ENCODE data around the gene PVRIG. TPM values are rescaled to one million over a fixed set of nuclear protein-coding genes. Genes with fewer than 3 reads are reported as not detected.
"Not testable (repeated sequence)": the region's sequence is repeated elsewhere in the genome, so short reads cannot be mapped to it uniquely, and the experiment has no call there.

PVRIG gene
- total RNA-seq, 1 donor from 2014 or later: 1.2 TPM

DNA sequence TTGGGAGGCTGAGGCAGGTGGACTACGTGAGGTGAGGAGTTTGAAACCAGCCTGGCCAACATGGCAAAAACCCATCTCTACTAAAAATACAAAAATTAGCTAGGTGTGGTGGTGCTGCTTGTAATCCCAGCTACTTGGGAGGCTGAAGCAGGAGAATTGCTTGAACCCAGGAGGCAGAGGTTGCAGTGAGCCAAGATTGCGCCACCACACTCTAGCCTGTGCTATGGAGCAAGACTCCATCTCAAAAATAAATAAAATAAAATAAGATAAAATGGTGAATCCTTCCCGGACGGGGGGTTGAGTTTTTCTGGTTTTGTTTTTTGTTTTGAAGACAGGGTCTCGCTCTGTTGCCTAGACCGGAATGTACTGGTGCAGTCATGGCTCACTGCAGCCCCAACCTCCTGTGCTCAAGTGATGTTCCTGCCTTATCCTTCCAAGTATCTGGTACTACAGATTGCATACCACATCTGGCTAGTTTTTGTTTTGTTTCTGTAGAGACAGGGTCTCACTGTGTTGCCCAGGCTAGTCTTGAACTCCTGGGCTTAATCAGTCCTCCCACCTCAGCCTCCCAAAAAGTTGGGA, 27.4 kb upstream of the PVRIG start:
- intact Hi-C loops (cut with DNase I); ATAC-seq; DNase-seq (ENCODE audit: low spot score): not testable (repeated sequence)

DNA sequence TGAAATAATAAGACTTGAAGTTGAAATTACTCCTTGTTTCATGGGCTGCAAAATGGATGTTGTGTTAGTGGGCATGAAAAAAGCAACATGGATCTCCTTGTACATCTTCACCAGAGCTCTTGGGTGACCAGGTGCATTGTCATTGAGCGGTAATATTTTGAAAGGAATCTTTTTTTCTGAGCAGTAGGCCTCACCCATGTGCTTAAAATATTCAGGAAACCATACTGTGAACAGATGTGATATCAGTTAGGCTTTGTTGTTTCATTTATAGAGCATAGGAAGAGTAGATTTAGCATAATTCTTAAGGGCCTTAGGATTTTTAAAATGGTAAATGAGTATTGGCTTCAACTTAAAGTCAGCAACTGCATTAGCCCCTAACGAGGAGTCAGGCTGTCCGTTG, 26.8 kb upstream of the PVRIG start:
- no peak for ATAC-seq
- intact Hi-C loops (cut with DNase I): no loop called here
- DNase-seq (ENCODE audit: low spot score): no peak

DNA sequence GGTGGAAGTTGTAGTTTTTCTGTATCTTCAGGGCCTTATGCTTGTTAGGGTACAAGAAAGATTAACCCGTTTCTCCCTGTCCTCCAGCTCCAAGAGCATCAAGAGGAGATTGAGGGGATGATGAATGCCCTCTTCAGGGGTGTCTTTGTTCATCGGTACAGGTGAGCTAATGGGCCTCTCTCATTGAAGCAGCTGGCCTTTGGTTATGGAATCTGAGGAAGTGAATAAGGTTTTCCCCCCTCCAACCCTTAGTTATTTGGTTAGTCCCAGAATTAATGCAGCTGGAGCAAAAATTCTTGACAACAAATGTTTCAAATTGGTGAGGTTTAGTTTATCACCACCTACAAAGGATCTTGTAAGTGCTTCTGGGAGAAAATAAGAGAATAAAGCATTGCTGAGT, 24.5 kb upstream of the PVRIG start:
- intact Hi-C loops (cut with DNase I): no loop called here
- ATAC-seq: no peak
- DNase-seq (ENCODE audit: low spot score): no peak

DNA sequence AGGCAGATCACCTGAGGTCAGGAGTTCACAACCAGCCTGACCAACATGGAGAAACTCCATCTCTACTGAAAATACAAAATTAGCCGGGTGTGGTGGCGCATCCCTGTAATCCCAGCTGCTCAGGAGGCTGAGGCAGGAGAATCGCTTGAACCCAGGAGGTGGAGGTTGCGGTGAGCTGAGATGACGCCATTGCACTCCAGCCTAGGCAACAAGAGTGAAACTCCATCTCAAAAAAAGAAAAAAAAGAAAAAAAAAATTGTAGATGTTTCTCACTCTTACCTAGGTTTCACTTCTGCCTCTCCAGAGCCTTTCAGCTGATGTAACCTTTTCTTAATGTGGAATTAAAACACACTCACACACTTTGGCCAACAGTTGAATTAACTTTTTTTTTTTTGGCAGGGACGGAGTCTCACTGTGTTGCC, 23.8 kb upstream of the PVRIG start:
- ATAC-seq; intact Hi-C loops (cut with DNase I); DNase-seq (ENCODE audit: low spot score): not testable (repeated sequence)

DNA sequence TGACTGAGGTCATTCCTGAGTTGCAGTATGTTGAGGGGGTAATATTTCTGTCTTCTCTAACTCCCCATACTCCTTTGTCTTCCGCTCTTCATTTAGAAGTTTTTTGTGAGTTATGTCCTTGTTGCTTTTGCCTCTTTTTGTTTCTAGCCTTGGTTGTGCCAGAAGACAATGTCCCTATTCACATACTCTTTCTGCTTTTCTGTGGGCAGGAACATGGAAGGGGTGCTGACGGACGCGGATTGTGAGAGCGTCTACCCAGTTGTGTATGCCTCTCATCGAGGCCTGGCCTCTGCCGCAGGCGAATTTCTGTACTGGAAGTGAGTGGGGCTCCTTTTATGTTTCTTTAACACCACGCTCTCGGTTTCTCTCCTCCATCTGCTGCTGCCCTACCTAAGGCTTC, 21.5 kb upstream of the PVRIG start:
- DNase-seq (ENCODE audit: low spot score): no peak
- ATAC-seq: peak; percentile 16
- intact Hi-C loops (cut with DNase I): no loop called here

DNA sequence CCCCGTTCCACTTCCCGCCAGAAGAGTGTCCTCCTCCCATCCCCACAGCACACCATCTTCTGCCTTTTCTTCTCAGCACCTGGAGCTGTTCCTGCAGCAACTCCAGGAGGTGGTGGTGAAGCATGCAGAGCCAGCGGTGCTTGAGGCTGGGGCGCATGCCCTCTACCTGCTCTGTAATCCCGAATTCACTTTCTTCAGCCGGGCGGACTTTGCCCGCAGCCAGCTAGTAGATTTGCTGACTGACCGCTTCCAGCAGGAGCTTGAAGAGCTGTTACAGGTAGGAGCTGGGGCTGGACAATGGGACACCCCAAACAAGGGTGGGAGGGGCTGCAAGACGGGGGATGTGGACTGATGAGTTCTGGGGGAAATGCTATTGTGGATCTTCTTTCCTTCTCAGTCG, 19.1 kb upstream of the PVRIG start:
- intact Hi-C loops (cut with DNase I): loop anchor here (10.0 kb wide), 1 partner anchor 66 kb away; no protein-coding TSS in a partner anchor
- no peak for ATAC-seq

DNA sequence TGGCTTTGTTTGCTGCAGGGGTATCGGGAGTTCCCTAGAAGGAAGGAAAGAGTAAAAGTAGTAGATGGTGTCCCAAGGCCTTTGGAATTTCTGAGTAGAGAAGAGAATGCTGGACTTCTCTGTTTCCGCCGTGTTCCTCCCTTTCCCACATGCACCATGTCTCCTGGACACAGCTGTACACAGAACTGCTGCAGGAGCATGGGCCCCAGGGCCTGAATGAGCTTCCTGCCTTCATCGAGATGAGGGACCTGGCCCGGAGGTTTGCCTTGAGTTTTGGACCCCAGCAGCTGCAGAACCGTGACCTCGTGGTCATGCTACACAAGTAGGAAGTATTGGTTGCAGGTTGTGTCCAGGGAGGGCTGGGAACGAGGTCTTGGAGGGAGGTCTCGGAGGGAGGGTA, 15.3 kb upstream of the PVRIG start:
- no peak for DNase-seq (ENCODE audit: low spot score)
- no peak for ATAC-seq
- intact Hi-C loops (cut with DNase I): loop anchor here (10.0 kb wide), 1 partner anchor 70 kb away; no protein-coding TSS in a partner anchor

More for the DNA sequence above, 19.1 kb upstream of the PVRIG start:
- DNase-seq (ENCODE audit: low spot score): no peak

DNA sequence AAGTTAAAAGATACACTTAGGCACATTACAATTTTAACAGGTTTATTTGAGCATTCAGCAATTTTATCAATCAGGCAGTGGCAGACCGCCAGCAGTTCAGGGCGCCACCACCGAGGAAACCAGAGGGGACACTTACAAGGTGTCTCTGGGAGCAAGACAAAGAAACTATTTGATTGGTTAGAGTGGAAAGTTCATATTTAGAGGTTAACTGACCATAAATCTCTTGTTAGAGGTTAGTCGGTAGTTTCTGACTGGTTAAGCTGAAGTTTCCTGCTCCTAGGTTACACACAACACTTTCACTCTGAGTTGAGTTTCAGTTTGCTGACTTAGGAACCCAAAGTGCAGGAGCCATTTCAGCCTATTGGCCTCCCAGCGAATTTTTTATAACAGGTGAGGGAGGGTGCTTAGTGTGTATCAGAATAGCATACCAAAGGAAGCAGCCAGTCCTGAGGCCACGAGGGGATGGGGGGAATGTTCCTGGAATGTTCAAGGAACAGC, 10.8 kb upstream of the PVRIG start:
- intact Hi-C loops (cut with DNase I): loop anchor here (10.0 kb wide), 1 partner anchor 74 kb away; no protein-coding TSS in a partner anchor
- DNase-seq (ENCODE audit: low spot score): no peak

DNA sequence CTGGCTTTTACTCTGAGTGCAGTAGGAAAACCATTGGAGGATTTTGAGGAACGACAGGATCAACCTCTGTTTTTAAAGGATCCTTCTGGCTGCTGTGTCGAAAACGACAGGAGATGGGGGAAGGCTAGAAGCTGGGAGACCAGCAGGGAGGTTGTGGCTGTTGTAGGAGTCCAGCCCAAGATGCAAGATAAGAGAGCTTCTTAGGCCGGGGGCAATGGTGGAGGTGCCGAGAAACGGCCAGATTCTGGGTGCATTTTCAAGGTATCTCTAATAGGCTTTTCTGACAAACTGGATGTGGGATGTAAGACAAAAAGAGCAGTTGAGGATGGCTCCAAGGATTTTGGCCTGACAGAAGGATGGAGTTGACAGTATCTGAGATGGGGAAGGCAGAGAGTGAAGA, 10.3 kb upstream of the PVRIG start:
- DNase-seq (ENCODE audit: low spot score) (no peak), ATAC-seq (no peak)
- intact Hi-C loops (cut with DNase I): loop anchor here (10.0 kb wide), 1 partner anchor 75 kb away; no protein-coding TSS in a partner anchor

More for the DNA sequence above, 10.8 kb upstream of the PVRIG start:
- ATAC-seq: no peak

DNA sequence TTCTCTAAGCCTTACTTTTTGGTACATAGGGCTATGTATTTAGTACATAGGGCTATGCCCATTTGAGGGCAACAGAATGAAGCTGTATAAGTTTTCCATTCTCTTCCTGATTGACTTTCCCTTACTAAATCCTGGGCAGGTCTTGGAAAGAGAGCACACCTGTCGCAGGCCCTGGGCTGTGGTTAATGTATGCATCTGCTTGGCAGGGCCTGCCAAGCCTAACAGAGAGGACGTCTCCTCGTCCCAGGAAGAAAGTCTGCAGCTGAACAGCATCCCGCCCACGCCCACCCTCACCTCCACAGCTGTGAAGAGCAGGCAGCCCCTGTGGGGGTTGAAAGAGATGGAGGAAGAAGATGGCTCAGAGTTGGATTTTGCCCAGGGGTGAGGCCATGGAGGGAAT, 8.9 kb upstream of the PVRIG start:
- DNase-seq (ENCODE audit: low spot score): no peak
- ATAC-seq: no peak
- intact Hi-C loops (cut with DNase I): no loop called here

DNA sequence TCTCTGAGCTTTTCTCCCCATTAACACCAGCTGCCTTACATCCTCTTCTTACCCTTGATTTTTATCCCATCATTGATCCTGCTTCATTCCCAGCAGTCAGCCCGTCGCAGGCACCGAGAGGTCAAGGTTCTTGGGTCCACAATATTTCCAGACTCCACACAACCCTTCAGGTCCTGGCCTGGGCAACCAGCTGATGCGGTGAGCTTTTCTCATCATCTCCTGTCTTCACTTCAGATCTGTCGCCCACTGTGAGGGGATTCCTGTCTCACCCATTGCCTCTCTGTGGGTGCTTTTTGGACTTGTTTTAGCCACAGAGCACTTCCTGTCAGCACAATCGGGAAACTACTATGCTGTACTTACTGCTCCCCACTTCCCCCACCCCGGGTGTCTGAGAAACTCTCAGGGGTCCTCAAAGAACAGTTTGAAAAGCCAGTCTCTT, 8.4 kb upstream of the PVRIG start:
- ATAC-seq (no peak), DNase-seq (ENCODE audit: low spot score) (no peak)
- intact Hi-C loops (cut with DNase I): no loop called here

DNA sequence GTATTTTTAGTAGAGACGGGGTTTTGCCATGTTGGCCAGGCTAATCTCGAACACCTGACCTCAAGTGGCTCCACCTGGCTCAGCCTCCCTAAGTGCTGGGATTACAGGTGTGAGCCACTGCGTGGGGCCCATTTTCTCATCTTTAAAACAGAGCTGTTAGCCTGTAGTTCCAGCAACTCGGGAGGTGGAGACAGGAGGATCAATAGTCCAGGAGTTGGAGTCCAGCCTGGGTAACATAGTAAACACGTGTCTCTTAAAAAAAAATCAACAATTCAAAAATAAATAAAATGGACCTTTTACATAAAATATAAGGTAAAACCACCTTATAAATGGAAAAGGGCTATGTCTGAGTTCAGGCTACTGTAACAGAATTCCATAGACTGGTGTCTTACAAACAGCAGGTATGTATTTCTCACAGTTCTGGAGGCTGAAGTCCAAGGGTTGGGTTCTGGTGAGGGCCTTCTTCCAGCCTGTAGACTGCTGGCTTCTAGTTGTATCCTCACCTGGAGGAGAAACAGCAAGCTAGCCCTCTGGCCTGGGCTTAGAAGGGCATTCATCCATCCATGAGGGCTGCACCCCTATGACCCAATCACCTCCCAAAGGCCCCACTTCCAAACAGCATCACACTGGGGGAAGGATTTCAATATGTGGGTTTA, 7.0 kb upstream of the PVRIG start:
- intact Hi-C loops (cut with DNase I): no loop called here
- no peak for DNase-seq (ENCODE audit: low spot score)

DNA sequence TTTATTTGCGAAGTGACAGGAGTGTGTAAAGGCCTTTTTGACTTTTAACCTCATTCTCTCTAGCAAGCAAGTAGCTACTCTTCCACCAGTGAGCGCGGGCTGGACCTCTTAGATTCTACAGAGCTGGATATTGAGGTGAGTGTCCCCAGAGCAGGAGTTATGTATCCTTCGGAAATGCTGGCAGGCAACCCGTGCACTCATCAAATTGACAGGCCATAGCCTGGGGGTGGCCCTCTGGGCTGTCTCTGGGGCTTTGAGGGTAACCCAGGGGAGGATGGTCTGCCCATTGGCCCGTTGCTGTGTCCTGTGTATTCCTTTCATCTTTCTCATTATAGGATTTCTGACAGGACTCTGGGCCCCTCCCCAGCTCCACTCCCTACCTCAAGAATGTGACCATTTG, 6.1 kb upstream of the PVRIG start:
- DNase-seq (ENCODE audit: low spot score) (peak; percentile 37), ATAC-seq (no peak)
- intact Hi-C loops (cut with DNase I): no loop called here

More for the DNA sequence above, 7.0 kb upstream of the PVRIG start:
- ATAC-seq: no peak

DNA sequence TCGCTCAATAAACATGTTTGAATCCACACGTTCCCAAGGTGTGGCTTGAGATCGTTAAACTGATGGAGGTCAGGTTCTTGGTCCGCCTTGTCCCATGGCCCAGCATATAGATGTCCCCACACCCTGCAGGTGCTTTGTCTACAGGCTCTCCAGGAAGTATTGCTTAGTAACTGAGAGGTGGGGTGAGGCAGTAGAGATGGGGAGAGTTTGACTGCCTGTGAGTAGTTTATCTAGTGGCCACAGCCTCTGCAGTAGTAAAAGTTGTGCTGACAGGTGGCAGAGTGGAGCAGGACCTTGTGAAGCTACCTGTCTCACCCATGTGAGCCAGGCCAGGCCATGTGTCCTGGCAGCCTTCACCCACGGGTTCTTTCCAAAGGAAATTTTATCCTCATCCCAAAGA, 5.4 kb upstream of the PVRIG start:
- ATAC-seq; intact Hi-C loops (cut with DNase I): not testable (repeated sequence)
- DNase-seq (ENCODE audit: low spot score): peak; percentile 30

DNA sequence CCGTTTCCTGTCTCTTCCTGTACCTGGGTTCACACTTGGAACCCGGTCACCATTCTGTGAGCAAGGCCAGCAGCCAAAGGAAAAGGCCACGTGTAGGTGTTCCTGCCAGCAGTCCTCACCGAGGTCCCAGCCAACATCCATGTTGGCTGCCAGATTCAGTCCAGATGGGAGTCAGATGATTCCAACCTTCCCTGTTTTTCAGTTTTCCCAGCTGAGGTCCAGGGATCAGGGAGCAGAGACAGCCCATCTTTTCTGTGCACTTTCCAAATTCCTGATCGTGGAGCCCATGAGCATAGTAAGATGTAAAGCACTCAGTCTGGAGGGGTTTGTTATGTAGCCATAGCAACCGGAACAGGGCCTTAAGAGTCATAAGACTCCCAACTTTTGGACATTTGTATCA, 3.9 kb upstream of the PVRIG start:
- DNase-seq (ENCODE audit: low spot score) (peak; percentile 73), ATAC-seq (peak; percentile 66)
- intact Hi-C loops (cut with DNase I): no loop called here

DNA sequence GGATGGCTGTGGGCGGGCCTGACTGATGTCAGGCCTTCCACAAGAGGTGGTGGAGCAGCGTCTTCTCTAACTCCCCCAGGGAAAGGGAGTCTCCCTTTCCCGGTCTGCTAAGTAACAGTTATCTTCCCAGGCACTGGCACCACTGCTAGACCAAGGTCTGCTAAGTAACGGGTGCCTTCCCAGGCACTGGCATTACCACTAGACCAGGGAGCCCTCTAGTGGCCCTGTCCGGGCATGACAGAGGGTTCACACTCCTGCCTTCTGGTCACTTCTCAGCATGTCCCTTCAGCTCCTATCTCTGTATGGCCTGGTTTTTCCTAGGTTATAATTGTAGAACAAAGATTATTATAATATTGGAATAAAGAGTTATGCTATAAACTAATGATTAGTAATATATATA, 1.8 kb upstream of the PVRIG start:
- DNase-seq (ENCODE audit: low spot score) (peak; percentile 94), ATAC-seq (peak; percentile 52)
- intact Hi-C loops (cut with DNase I): not testable (repeated sequence)

DNA sequence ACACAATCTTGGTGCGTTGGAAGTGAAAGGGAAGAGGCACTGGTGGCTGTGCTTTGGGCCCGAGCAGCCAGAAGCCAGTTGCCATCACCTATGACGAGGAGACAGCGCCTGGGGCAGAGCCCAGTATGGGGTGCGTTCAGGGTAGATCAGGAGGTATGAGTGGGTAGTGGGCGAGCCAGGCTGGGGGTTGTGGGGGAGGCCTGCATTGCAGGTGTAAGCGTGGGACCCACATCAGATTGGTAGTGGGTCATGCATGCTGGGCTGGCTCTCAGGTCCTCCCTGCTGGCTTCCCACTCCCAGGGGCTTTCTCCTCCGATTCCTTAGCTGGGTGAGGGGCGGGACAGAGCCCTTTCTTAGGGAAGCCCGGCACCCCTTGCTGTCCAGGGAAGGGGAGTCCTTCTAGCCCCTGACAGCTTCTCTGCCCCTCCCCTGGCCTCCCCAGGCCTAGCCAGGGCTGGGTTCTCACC, 445 bp upstream of the PVRIG start:
- DNase-seq (ENCODE audit: low spot score): no peak
- intact Hi-C loops (cut with DNase I): no loop called here

DNA sequence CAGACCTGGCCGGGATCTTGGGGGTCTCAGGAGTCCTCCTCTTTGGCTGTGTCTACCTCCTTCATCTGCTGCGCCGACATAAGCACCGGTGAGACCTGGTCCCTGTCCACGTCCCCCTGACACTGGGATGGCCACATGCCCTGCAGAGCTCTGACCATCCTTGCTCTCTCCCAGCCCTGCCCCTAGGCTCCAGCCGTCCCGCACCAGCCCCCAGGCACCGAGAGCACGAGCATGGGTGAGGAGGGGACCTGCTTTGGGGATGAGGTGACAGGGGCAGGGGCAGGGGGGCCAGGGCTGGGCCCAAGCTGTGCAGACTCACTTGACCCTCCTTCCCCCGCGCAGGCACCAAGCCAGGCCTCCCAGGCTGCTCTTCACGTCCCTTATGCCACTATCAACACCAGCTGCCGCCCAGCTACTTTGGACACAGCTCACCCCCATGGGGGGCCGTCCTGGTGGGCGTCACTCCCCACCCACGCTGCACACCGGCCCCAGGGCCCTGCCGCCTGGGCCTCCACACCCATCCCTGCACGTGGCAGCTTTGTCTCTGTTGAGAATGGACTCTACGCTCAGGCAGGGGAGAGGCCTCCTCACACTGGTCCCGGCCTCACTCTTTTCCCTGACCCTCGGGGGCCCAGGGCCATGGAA, 959 bp downstream of the PVRIG start:
- intact Hi-C loops (cut with DNase I): no loop called here

More for the DNA sequence above, 445 bp upstream of the PVRIG start:
- ATAC-seq: no peak

DNA sequence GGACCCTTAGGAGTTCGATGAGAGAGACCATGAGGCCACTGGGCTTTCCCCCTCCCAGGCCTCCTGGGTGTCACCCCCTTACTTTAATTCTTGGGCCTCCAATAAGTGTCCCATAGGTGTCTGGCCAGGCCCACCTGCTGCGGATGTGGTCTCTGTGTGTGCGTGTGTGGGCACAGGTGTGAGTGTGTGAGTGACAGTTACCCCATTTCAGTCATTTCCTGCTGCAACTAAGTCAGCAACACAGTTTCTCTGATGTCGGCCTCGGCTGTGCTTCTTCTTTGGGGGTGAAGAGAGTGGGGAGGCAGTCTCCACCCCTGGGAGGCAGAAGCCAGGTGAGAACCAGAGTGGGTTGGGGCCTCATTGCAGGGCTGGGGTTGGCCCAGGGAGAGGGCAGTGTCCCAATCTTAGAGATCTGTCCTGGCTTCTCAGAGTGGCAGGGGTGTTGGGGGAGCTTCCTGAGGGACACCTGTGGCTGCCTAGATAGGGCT, 1.5 kb downstream of the PVRIG start:
- intact Hi-C loops (cut with DNase I): no loop called here
- DNase-seq (ENCODE audit: low spot score): no peak
- ATAC-seq: no peak

More for the DNA sequence above, 959 bp downstream of the PVRIG start:
- DNase-seq (ENCODE audit: low spot score): no peak
- no peak for ATAC-seq

All from sciatic nerve (tissue), 2 donors.